ENCODE data around the gene TGFBR3. TPM values are rescaled to one million over a fixed set of nuclear protein-coding genes. Genes with fewer than 3 reads are reported as not detected.
A peak's percentile ranks its signal among the peaks of the same experiment; 100 is the strongest.

The TGFBR3 gene
- total RNA-seq, 1 experiment from 2014 or later: 2.4 TPM

DNA sequence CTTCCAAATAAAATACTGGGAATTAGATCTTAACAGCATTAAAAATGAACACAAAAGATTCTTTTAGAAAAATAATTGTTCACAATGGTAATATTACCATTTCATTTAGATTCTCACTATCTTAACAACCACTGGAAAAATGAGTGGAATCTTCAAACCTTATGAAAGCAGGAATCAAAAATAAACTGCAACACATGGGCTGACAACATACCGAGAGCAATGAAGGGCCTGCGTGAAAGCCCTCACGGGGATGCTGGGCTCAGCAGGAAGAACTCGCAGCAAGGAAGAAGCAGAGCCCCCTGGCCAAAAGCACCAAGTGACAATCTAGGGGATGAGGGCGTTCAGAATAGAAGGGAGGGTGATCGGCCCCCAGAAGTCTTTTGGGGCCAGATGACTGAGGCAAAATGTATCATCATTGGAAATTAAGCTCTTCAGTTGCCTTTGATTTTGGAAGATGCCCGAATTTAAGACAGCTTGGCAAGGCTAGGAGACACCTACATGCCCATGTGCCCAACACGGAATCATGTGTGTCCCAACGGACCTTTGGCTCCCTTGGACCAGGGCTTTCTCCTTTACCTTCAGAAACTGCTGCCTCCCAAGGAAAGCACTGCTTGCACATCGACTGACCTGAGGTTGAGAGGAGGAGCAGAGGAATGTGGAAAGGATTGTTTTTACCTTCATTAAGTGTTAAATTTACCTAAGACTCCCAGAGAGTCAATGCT is 103.9 kb downstream of the TGFBR3 start:
- Histone ChIP-seq H3T11ph (ENCODE audit: low read length) (no peak overlapping the region), H3K9me3 (ENCODE audit: control insufficient read depth, low read depth, low read length) (no peaks in the 10 kb centered on the region), H2BK15ac (ENCODE audit: low read depth, low read length) (no peak overlapping the region), H4K91ac (ENCODE audit: insufficient read length, low read depth, low read length) (no peak overlapping the region), H2AFZ (ENCODE audit: low read length) (no peak overlapping the region), H4K5ac (ENCODE audit: insufficient read length, low read depth, low read length) (no peak overlapping the region), H3K9ac (ENCODE audit: extremely low read depth, insufficient read length, low read length) (no peak overlapping the region), H2AK5ac (ENCODE audit: insufficient read length, low read length) (no peak overlapping the region), H3K27ac (ENCODE audit: insufficient read length, low read depth, low read length) (no peak overlapping the region), H4K8ac (replicated peaks; ENCODE audit: insufficient read length, low read depth, low read length) (no peak overlapping the region), H3K4me2 (ENCODE audit: insufficient read depth, insufficient read length, low read length) (no peak overlapping the region), H3K79me2 (ENCODE audit: insufficient read depth, low read length) (no peaks in the 10 kb centered on the region), H4K20me1 (ENCODE audit: control insufficient read depth, insufficient read depth, insufficient read length) (no peaks in the 10 kb centered on the region), H2BK12ac (ENCODE audit: insufficient read length, low read depth, low read length) (no peak overlapping the region), H3K23ac (ENCODE audit: insufficient read length, low read depth, low read length) (no peak overlapping the region), H2BK20ac (ENCODE audit: low read depth, low read length, poor library complexity, severe bottlenecking) (no peak overlapping the region), H3K23me2 (ENCODE audit: insufficient read length, low read depth, low read length, poor library complexity, severe bottlenecking) (no peaks in the 10 kb centered on the region), H3K79me1 (ENCODE audit: insufficient read depth, low read depth, low read length, poor library complexity, severe bottlenecking) (no peaks in the 10 kb centered on the region), H2BK5ac (ENCODE audit: insufficient read length, low read length) (no peak overlapping the region), H2BK120ac (ENCODE audit: low read depth, low read length, poor library complexity, severe bottlenecking) (no peak overlapping the region), H3K4ac (ENCODE audit: low read depth, low read length) (no peak overlapping the region), H3K14ac (ENCODE audit: insufficient read depth, low read length) (no peak overlapping the region), H3K27me3 (ENCODE audit: insufficient read depth, low read length) (no peaks in the 10 kb centered on the region), H3K56ac (ENCODE audit: insufficient read length, low read depth, low read length) (no peak overlapping the region), H3K18ac (ENCODE audit: insufficient read length, low read depth, low read length) (no peak overlapping the region), H3K4me1 (ENCODE audit: insufficient read depth, low read length) (peaks cover 3% of the 10 kb centered on the region; the same call in 1 of the 2 replicates)
- no peak overlapping the region for H3K4me3 Mint-ChIP-seq
- no CpG with 5 or more reads among the region's 10 CpGs for WGBS (ENCODE audit: extremely low coverage, insufficient read length, low lambda C conversion rate)
- H3K4me1 Mint-ChIP-seq: peaks cover 26 to 32% of the 10 kb centered on the region in 2 experiments
- no peaks in the 10 kb centered on the region for H3K9me3 Mint-ChIP-seq
- H3K27ac Mint-ChIP-seq: peak overlapping the region in 1 of 3 experiments; percentile 48; a peak in 1 of 7 replicates
- TF ChIP-seq, protein P1, sequence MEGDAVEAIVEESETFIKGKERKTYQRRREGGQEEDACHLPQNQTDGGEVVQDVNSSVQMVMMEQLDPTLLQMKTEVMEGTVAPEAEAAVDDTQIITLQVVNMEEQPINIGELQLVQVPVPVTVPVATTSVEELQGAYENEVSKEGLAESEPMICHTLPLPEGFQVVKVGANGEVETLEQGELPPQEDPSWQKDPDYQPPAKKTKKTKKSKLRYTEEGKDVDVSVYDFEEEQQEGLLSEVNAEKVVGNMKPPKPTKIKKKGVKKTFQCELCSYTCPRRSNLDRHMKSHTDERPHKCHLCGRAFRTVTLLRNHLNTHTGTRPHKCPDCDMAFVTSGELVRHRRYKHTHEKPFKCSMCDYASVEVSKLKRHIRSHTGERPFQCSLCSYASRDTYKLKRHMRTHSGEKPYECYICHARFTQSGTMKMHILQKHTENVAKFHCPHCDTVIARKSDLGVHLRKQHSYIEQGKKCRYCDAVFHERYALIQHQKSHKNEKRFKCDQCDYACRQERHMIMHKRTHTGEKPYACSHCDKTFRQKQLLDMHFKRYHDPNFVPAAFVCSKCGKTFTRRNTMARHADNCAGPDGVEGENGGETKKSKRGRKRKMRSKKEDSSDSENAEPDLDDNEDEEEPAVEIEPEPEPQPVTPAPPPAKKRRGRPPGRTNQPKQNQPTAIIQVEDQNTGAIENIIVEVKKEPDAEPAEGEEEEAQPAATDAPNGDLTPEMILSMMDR (conservative IDR thresholded peaks at IDR 0.05): no peak
- H3K27me3 Mint-ChIP-seq (ENCODE audit: low read depth): no peaks in the 10 kb centered on the region; the same call in 1 of the 2 replicates
- no peaks in the 10 kb centered on the region for H3K36me3 Mint-ChIP-seq (ENCODE audit: insufficient read depth in 1 of 3, low read depth in 3 of 3)
- no peak for DNase-seq
